RKO (cell line): ENCODE measurements around the gene HRH1.
"Not testable (repeated sequence)": the region's sequence is repeated elsewhere in the genome, so short reads cannot be mapped to it uniquely, and the experiment has no call there.

Experiments
- DNase-seq: peaks from one replicate; pipeline ENCODE4 v3.0.0-alpha.2; 2016; ENCODE audit warnings: low spot score

The HRH1 gene

DNA sequence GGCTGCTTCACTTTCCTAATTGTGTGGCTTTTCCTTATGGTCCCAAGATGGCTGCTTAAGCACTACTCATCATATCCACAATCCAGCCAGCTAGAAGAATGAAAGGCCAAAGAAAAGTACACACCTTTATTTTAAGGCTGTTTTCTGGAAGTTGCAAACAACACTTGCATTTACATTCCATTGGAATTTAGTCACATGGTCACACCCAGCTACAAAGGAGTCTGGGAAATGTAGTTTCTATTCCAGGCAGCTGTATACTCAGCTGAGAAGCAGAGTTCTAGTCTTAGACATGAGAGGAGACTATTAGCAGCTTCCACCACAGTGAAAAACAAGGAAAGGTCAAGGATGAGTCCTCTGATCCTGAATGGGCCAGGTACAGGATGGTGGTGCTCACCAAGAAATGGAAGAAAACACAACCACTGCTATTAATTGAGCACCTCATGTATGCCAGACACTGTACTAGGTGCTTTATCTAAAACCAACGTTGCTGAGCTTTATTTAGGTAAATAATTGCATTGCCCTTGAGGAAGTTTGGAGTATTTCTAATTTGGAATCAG, 89.9 kb downstream of the HRH1 start:
- DNase-seq, result peak; percentile 38

GRCh38 chr3:11245276-11245675, 91.0 kb downstream of the HRH1 start:
- no peak for DNase-seq

GRCh38 chr3:11245827-11246662, 91.8 kb downstream of the HRH1 start:
- DNase-seq, result no peak

DNA sequence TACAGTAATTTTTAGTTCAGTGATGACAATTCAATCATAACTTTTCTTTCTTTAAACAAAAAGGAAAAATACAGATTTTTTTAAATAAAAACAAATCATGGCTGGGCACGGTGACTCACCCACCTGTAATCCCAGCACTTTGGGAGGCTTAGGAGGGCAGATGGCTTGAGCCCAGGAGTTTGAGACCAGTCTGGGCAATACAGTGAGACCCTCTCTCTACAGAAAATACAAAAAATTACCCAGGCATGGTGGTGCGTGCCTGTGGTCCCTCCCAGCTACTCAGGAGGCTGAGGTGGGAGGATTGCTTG, 92.3 kb downstream of the HRH1 start:
- DNase-seq, result no peak

DNA sequence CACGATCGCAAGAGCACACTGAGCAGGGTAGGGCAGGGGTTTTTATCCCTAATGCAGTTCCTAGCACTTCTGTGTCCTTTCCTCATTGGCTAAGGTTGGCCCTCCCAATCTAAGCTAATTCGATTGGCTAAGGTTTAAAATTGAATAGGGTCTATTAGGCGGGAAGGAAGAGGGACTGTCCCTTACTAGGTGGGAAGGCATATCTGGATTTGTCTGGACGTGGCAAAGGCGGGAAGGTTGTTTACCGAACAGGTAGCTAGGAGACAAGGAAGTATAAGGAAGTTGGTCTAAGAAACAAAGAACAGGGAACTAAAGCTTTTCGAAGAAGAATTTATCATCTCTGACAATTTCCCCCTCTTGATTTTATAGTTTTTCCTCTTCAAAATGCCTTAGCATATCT, 93.1 kb downstream of the HRH1 start:
- DNase-seq, result no peak

- DNase-seq, result no peak
Observed at GRCh38 chr3:11248596-11248995, 94.3 kb downstream of the HRH1 start.

GRCh38 chr3:11250902-11251806, 96.9 kb downstream of the HRH1 start:
- DNase-seq, result no peak

- DNase-seq, result no peak
Observed at GRCh38 chr3:11251807-11252176, 97.5 kb downstream of the HRH1 start.

DNA sequence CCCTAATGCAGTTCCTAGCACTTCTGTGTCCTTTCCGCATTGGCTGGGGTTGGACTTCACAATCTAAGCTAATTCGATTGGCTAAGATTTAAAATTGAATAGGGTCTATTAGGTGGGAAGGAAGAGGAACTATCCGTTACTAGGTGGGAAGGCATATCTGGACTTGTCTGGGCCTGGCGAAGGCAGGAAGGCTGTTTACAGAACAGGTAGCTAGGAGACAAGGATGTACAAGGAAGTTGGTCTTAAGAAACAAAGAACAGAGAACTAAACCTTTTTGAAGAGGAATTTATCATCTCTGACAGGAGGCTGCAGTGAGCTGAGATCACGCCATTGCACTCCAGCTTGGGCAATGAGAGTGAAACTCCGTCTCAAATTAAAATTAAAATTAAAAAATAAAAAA, 100.6 kb downstream of the HRH1 start:
- no peak for DNase-seq

- not testable (repeated sequence) for DNase-seq
Observed at GRCh38 chr3:11255537-11255936, 101.2 kb downstream of the HRH1 start.

DNA sequence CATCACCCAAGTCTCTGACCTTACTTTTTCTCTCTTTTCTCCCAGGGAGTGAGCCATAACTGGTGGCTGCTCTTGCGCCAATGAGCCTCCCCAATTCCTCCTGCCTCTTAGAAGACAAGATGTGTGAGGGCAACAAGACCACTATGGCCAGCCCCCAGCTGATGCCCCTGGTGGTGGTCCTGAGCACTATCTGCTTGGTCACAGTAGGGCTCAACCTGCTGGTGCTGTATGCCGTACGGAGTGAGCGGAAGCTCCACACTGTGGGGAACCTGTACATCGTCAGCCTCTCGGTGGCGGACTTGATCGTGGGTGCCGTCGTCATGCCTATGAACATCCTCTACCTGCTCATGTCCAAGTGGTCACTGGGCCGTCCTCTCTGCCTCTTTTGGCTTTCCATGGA, 104.7 kb downstream of the HRH1 start:
- no peak for DNase-seq

GRCh38 chr3:11260460-11260859, 106.2 kb downstream of the HRH1 start:
- DNase-seq, result no peak

GRCh38 chr3:11269007-11269406, 114.7 kb downstream of the HRH1 start:
- no peak for DNase-seq

DNA sequence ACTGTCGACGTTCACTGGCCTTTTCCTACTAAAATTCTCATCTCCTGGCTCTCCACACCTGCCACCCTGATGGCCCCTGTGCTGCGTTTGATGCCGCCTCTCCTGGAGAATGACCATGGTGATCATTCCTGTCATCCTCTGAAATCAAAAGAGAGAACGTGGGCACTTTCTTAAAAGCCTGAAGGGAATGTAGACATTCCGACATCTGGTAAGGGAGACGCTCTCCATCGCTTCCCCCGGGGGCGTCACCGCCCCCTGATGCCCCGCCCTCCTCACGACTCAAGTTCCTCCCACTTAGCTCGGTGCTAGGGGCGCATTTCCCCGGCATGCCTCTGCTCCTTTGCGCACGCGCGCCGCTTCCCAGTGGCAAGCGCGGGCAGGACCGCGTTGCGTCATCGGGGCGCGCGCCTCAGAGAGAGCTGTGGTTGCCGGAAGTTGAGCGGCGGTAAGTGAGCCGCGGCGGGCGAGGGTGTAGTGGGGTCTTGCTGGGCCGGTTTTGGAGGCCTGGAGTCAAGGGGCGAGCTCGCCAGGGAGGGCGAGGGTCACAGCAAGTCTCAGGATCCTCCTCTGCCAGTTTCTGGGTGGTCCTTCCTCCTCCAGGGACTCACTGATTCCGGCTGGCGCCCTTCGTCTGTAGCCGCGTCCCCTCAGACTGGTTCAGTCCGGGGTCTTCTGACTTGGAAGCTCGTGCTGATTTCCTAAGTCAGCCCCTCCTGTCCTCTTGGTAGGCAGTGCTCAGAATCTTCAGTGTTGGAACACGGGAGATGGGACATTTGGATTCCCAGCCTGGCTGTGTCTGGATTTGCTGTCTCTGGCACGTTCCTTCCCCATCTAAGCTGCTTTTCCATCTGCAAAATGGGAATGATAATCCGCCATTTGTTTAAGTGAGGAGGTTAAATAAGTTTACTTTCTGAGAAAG, 118.0 kb downstream of the HRH1 start, which contains the start of gene ATG7:
Gene ATG7 (plus strand): TSS at position 412 of the 919 bp plus-strand sequence. CDS start 26,299 bp downstream, outside the sequence.
- peak; percentile 97 for DNase-seq

GRCh38 chr3:11272906-11273574, 118.7 kb downstream of the HRH1 start:
- peak; percentile 55 for DNase-seq

DNA sequence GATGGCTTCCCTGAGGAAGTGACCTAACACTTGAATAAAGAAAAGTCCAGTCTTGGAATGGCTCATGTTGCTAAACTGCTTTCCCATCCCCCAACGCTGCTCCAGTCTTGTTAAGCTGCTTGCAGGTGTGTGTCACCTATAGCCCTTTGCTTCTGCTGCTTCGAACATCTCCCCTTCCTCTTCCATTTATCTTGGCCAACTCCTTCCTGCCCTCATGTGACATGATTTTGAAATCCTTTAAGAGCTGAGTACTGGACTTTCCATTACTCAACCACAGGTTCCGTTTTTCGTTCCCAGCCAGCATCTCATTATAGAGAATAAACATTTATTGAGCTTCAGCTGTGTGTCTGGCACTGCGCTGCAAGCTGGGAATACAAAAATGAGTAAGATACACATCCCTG, 119.6 kb downstream of the HRH1 start:
- DNase-seq, result no peak

- DNase-seq, result no peak
Observed at GRCh38 chr3:11274566-11275142, 120.4 kb downstream of the HRH1 start.

GRCh38 chr3:11275926-11276325, 121.6 kb downstream of the HRH1 start:
- no peak for DNase-seq

- no peak for DNase-seq
Observed at GRCh38 chr3:11276901-11277300, 122.6 kb downstream of the HRH1 start.

- DNase-seq, result no peak
Observed at GRCh38 chr3:11282250-11283138, 128.2 kb downstream of the HRH1 start.
